Prostate gland (tissue), 2 donors: ENCODE results near the gene SLC28A1. TPM values are rescaled to one million over a fixed set of nuclear protein-coding genes. Genes with fewer than 3 reads are reported as not detected.

Experiments used
- DNase-seq: peaks from one replicate; pipeline ENCODE4 v3.0.0-alpha.2; 2019; ENCODE audit warnings: low spot score
- H3K27ac ChIP-seq, 2 donors: fragments of 200-600 bp; sonication (generic); 2 replicates each; pipeline ENCODE4 v1.5.1; 2017 to 2019
- H3K27me3 ChIP-seq: fragments of 200-600 bp; sonication (generic); replicated peaks from 2 replicates; pipeline ENCODE4 v1.5.1; 2019; ENCODE audit not compliant: insufficient read depth
- H3K36me3 ChIP-seq, 2 donors: fragments of 200-600 bp; sonication (generic); 1 replicate in 1 of 2; 2 replicates in 1 of 2; pipeline versions ENCODE4 v1.5.1 to v1.8.1; 2017 to 2019
- H3K4me1 ChIP-seq: fragments of 200-600 bp; sonication (generic); replicated peaks from 2 replicates; pipeline ENCODE4 v1.5.1; 2019
- H3K4me3 ChIP-seq, 2 donors: fragments of 200-600 bp; sonication (generic); 2 replicates each; pipeline ENCODE4 v1.5.1; 2017 to 2019
- H3K9me3 ChIP-seq: fragments of 200-600 bp; sonication (generic); 2 replicates; pipeline ENCODE4 v1.5.1; 2017
- CTCF ChIP-seq, 4 experiments: fragments of 200-600 bp in 2 of 4; fragments of 450-650 bp in 2 of 4; sonication (generic) in 2 of 4; IDR thresholded peaks; 1 replicate in 3 of 4; 2 replicates in 1 of 4; pipeline ENCODE4 v1.5.1; 2016 to 2019; ENCODE audit warnings: antibody characterized with exemption in 4 of 4, mild to moderate bottlenecking in 2 of 4, moderate library complexity in 2 of 4
- POLR2A ChIP-seq: fragments of 450-650 bp; IDR thresholded peaks from one replicate; pipeline ENCODE4 v1.6.1; 2016; ENCODE audit warnings: antibody characterized with exemption, mild to moderate bottlenecking
- POLR2AphosphoS5 ChIP-seq: sonication (generic); formaldehyde crosslinking; IDR thresholded peaks from one replicate; pipeline ENCODE4 v1.6.1; 2017; ENCODE audit warnings: antibody characterized with exemption
- WGBS: methylation state at CpG from one replicate; pipeline ENCODE4 v1.1.5; 2018; 5-methylcytosine and 5-hydroxymethylcytosine counted together
- intact Hi-C: fragments of 100-400 bp; cut with DNase I; formaldehyde crosslinking; loops from one replicate; pipeline ENCODE4 v1.14.2; 2022
- total RNA-seq, 2 donors: library from RNA; depleted of rRNA; stranded (reverse); fragments of >200 nt; gene quantifications; one replicate each; pipeline ENCODE4 v1.1.0, GENCODE V29; 2016

The SLC28A1 gene
- total RNA-seq, 2 donors from 2014 or later = not detected

- Histone ChIP-seq H3K36me3 (no peaks in the 10 kb centered on the region), H3K4me1 (no peaks in the 10 kb centered on the region), H3K27ac (no peak overlapping the region), H3K27me3 (no peaks in the 10 kb centered on the region), H3K9me3 (no peaks in the 10 kb centered on the region), H3K4me3 (no peak overlapping the region)
- 41% methylated on average over 3 of the region's 3 CpGs for WGBS
- no peak for DNase-seq
- TF ChIP-seq POLR2A = no peak
- TF ChIP-seq CTCF (IDR thresholded peaks at IDR 0.05) = no peak
- no peak for TF ChIP-seq POLR2AphosphoS5
- intact Hi-C loops = no loop called here
These were observed 78.5 kb downstream of the SLC28A1 start for GRCh38 chr15:84962955-84963354.

- no peaks in the 10 kb centered on the region for H3K27me3 ChIP-seq
- intact Hi-C loops = no loop called here
- no peak for DNase-seq
- H3K4me3 ChIP-seq = no peak overlapping the region
- no peaks in the 10 kb centered on the region for H3K9me3 ChIP-seq
- TF ChIP-seq POLR2AphosphoS5 = no peak
- no peak for TF ChIP-seq CTCF (IDR thresholded peaks at IDR 0.05)
- no peak for TF ChIP-seq POLR2A
- no peak overlapping the region for H3K27ac ChIP-seq
- 62% methylated on average over 3 of the region's 3 CpGs for WGBS
- no peaks in the 10 kb centered on the region for H3K36me3 ChIP-seq
- no peaks in the 10 kb centered on the region for H3K4me1 ChIP-seq
These were observed 82.9 kb downstream of the SLC28A1 start for GRCh38 chr15:84967380-84967779.

- no peaks in the 10 kb centered on the region for H3K27me3 ChIP-seq
- intact Hi-C loops = no loop called here
- 95% methylated on average over 3 of the region's 3 CpGs for WGBS
- no peak for DNase-seq
- no peaks in the 10 kb centered on the region for H3K36me3 ChIP-seq
- no peaks in the 10 kb centered on the region for H3K9me3 ChIP-seq
- H3K4me1 ChIP-seq = no peaks in the 10 kb centered on the region
- no peak overlapping the region for H3K4me3 ChIP-seq
- H3K27ac ChIP-seq = no peak overlapping the region
- TF ChIP-seq POLR2AphosphoS5 = no peak
- TF ChIP-seq POLR2A = no peak
- no peak for TF ChIP-seq CTCF (IDR thresholded peaks at IDR 0.05)
These were observed 83.8 kb downstream of the SLC28A1 start for GRCh38 chr15:84968301-84968700.

- no peak for DNase-seq
- no peaks in the 10 kb centered on the region for H3K4me1 ChIP-seq
- no peaks in the 10 kb centered on the region for H3K27me3 ChIP-seq
- no peak for TF ChIP-seq CTCF (IDR thresholded peaks at IDR 0.05)
- no peak for TF ChIP-seq POLR2A
- no peak for TF ChIP-seq POLR2AphosphoS5
- no peaks in the 10 kb centered on the region for H3K9me3 ChIP-seq
- H3K36me3 ChIP-seq = no peaks in the 10 kb centered on the region
- no peak overlapping the region for H3K27ac ChIP-seq
- 75% methylated on average over 6 of the region's 6 CpGs for WGBS
- H3K4me3 ChIP-seq = no peak overlapping the region
- intact Hi-C loops = no loop called here
These were observed 84.8 kb downstream of the SLC28A1 start for GRCh38 chr15:84969257-84969656.

DNA sequence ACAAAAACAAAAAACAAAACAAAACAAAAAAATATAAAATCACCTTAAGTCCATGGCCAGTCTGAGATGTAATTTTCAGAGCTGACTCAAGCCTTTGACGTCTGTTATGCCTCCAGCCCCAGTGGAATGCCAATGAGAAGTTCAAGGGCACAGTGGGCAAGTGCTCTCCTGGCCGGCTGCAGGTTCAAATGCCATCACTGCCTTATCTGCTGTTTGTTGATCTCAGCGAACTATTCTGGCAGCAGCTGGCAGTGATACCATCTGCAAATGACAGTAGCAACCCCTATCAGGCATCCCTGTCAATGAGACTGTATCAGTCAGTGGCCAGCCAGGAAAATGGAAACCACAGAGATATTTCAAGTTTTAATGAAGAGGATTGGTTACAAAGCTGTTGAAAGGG, 86.4 kb downstream of the SLC28A1 start:
- Histone ChIP-seq H3K4me1 (no peaks in the 10 kb centered on the region), H3K36me3 (no peaks in the 10 kb centered on the region), H3K9me3 (no peaks in the 10 kb centered on the region), H3K4me3 (no peak overlapping the region), H3K27ac (no peak overlapping the region), H3K27me3 (no peaks in the 10 kb centered on the region)
- TF ChIP-seq POLR2A (no peak), POLR2AphosphoS5 (no peak), CTCF (IDR thresholded peaks at IDR 0.05) (no peak)
- 75% methylated on average over 3 of the region's 3 CpGs for WGBS
- no peak for DNase-seq
- intact Hi-C loops = no loop called here
